Liver (tissue), 3 donors: ENCODE data around the gene FER.
"Not testable (repeated sequence)": the region's sequence is repeated elsewhere in the genome, so short reads cannot be mapped to it uniquely, and the experiment has no call there.

Experiments used
- EGR1 ChIP-seq, 2 donors: IDR thresholded peaks; 2 replicates each; pipeline ENCODE4 v1.6.1; 2016 to 2018; ENCODE audit warnings: antibody characterized with exemption in 2 of 2, low read depth in 2 of 2
- JUND ChIP-seq, 2 donors: IDR thresholded peaks; 2 replicates each; pipeline ENCODE4 v1.6.1; 2016; ENCODE audit warnings: antibody characterized with exemption in 2 of 2
- TF ChIP-seq, protein P1 (sequence below): fragments of 150-350 bp; IDR thresholded peaks from 2 replicates; pipeline ENCODE4 v1.5.1; 2017; ENCODE audit warnings: improper control_type of control experiment, low read depth, low read length; ENCODE audit not compliant: missing input control
- TF ChIP-seq, protein P2 (sequence below): IDR thresholded peaks from 2 replicates; pipeline ENCODE4 v1.6.1; 2016; ENCODE audit warnings: antibody characterized with exemption
- TF ChIP-seq, protein P3 (sequence below): IDR thresholded peaks from 2 replicates; pipeline ENCODE4 v1.6.1; 2016; ENCODE audit warnings: antibody characterized with exemption
- donor health status: healthy.
- donor health status: healthy.

DNA sequence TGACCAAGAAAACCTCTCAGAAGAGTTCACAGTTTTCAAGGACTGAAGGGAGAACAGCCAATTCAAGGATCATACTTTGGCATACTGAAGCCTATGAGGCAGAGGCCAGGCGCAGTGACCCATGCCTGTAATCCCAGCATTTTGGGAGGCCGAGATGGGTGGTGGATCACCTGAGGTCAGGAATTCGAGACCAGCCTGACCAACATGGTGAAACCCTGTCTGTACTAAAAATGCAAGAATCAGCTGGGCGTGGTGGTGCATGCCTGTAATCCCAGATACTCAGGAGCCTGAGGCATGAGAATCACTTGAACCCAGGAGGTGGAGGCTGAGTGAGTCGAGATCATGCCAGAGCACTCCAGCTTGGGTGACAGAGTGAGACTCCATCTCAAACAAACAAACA lies 19.2 kb downstream of the FER start:
- TF ChIP-seq, protein P1, sequence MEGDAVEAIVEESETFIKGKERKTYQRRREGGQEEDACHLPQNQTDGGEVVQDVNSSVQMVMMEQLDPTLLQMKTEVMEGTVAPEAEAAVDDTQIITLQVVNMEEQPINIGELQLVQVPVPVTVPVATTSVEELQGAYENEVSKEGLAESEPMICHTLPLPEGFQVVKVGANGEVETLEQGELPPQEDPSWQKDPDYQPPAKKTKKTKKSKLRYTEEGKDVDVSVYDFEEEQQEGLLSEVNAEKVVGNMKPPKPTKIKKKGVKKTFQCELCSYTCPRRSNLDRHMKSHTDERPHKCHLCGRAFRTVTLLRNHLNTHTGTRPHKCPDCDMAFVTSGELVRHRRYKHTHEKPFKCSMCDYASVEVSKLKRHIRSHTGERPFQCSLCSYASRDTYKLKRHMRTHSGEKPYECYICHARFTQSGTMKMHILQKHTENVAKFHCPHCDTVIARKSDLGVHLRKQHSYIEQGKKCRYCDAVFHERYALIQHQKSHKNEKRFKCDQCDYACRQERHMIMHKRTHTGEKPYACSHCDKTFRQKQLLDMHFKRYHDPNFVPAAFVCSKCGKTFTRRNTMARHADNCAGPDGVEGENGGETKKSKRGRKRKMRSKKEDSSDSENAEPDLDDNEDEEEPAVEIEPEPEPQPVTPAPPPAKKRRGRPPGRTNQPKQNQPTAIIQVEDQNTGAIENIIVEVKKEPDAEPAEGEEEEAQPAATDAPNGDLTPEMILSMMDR = not testable (repeated sequence)
- TF ChIP-seq, protein P2, sequence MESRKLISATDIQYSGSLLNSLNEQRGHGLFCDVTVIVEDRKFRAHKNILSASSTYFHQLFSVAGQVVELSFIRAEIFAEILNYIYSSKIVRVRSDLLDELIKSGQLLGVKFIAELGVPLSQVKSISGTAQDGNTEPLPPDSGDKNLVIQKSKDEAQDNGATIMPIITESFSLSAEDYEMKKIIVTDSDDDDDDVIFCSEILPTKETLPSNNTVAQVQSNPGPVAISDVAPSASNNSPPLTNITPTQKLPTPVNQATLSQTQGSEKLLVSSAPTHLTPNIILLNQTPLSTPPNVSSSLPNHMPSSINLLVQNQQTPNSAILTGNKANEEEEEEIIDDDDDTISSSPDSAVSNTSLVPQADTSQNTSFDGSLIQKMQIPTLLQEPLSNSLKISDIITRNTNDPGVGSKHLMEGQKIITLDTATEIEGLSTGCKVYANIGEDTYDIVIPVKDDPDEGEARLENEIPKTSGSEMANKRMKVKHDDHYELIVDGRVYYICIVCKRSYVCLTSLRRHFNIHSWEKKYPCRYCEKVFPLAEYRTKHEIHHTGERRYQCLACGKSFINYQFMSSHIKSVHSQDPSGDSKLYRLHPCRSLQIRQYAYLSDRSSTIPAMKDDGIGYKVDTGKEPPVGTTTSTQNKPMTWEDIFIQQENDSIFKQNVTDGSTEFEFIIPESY = not testable (repeated sequence)
- not testable (repeated sequence) for TF ChIP-seq EGR1 (IDR thresholded peaks at IDR 0.05; ENCODE audit: low read depth in 2 of 2); JUND (IDR thresholded peaks at IDR 0.05)
- TF ChIP-seq, protein P3, sequence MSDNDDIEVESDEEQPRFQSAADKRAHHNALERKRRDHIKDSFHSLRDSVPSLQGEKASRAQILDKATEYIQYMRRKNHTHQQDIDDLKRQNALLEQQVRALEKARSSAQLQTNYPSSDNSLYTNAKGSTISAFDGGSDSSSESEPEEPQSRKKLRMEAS = not testable (repeated sequence)
